Measurements from ENCODE around the gene MTMR3.

MTMR3 gene

DNA sequence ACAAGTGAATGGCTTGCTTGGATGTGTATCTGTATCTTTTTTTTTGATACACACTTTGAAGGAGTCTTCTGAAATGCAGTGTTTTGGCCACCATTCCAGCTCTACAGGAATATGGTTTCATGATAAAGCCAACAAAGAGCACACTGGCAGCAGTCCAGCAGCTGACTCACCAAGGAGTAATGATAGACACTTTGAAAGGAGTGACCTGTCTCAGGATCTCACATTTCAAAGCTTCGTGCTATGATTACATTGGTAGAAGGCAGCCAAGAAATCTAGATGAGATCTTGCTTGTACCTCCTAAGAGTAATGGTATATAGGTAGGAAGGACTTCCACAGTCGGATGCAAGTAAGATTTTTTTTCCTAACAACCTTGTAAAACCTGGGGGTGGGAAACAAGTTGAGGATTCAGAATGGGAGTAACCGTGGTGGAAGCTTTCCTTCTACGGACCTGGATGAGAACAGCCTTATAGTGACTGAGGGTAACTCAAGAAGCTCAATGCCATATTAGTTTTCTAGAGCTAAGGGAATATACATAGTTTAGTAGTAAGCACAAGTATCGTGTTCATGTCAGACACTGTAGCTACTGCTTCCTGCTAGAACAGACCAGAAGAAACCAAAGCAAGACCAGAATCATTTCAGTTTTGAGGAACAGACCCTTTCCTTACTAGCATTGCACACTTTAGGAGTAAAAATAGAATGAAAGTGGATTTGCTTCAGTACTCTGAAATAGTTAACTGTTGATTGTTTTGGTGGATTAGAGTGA is 25.0 kb downstream of the MTMR3 start:
- intact Hi-C loops (cut with DNase I) = no loop called here
- peak in 22 of 42 donors; percentile 9 to 66 (median 30) for DNase-seq

GRCh38 chr22:29912141-29912540 is 29.2 kb downstream of the MTMR3 start:
- intact Hi-C loops (cut with DNase I) = no loop called here
- no peak for DNase-seq

GRCh38 chr22:29912605-29913398 is 29.8 kb downstream of the MTMR3 start:
- no peak for DNase-seq
- intact Hi-C loops (cut with DNase I) = no loop called here

DNA sequence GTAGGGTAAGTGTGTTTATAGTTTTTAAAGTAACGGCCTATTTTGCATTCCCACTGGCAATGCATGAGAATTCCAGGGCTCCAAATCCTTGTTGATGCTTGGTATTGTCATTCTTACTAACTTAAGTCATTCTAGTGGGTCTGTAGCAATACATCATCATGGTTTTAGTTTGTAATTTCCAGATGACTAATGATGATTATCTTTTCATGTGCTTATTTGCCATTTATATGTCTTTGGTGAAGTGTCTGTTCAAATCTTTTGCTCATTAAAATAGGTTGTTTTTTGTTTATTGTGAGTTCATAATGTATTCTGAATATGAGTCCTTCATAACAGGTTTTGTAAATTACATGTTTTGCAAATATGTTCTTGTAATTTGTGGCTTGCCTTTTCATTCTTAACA is 31.2 kb downstream of the MTMR3 start:
- DNase-seq = no peak
- intact Hi-C loops (cut with DNase I) = no loop called here

DNA sequence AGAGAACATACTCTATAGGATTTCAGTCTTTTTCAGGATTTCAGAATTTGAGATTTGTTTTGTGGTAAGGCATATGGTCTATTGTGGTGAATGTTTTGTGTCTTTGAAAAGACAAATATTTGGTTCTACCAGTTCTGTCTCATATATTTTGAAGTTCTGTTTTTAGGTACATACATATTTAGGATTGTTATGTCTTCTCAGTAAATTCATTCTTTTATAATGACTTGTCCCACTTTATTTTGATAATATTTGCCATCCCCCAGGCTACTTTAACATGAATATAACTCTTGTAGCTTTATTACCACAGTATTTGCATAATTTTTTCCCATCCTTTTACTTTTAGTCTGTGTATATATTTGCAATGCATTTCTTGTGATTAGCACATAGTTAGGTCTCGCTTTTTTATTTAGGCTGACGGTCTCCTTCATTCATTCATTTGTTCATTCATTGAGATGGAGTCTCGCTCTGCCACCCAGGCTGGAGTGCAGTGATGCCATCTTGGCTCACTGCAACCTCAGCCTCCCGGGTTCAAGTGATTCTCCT is 32.1 kb downstream of the MTMR3 start:
- no peak for DNase-seq
- intact Hi-C loops (cut with DNase I) = no loop called here

- DNase-seq = no peak
- intact Hi-C loops (cut with DNase I) = no loop called here
Observed at GRCh38 chr22:29916007-29916544, 33.1 kb downstream of the MTMR3 start.

DNA sequence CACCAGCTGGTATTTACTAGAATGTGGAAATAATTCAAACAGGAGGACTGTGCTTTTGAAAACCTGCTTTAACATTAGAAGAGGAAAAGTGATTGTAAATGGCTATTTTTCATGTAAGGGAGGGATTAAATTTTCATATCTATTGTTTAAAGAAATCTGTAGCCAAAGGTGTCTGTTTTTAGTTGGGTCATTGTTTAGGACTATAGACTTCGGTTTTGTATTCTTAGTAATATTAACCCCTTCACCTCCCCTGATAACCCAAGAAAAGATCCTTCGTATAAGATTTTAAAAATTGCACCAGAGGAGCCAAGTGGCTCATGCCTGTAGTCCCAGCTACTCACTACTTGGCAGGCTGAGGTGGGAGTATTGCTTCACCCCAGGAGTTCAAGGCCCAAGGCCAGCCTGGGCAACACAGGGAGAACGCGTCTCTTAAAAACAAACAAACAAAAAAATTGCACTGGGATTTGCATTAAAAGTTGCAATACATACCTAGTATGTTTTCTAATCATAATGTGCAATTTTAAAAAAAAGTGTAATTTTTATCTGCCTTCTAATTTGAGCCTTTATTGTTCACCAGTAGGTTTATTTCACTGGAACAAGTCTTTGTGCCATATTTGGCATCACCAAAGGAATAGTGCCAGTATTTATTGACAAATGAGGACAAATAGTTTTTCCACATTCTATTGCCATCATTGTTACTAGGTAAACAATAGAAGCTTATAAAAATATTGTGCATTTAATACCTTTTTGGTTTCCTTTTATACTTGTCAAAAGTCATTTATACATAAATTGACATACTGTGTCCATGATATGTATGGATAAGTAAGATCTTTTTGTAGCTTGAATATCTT is 34.3 kb downstream of the MTMR3 start:
- intact Hi-C loops (cut with DNase I) = no loop called here
- peak in 3 of 42 donors; percentile 17 to 50 (median 49) for DNase-seq

- DNase-seq = no peak
- intact Hi-C loops (cut with DNase I) = no loop called here
Observed at GRCh38 chr22:29925402-29925801, 42.4 kb downstream of the MTMR3 start.

DNA sequence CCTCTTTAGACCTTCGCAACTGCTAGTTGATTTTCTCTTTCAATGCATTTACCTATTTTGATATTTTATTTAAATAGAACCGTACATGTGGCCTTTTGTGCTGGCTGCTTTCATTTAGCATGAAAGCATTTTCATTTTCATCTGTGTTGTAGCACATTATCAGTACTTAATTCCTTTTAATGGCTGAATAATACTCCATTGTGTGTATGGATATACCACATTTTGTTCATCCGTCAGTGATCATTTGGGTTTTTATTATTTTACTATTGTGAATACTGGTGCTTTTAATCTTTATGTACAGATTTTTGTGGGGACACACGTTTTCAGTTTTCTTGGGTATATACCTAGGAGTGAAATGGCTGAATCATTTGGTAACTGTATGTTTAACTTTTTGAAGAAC is 43.1 kb downstream of the MTMR3 start:
- intact Hi-C loops (cut with DNase I) = no loop called here
- no peak for DNase-seq

DNA sequence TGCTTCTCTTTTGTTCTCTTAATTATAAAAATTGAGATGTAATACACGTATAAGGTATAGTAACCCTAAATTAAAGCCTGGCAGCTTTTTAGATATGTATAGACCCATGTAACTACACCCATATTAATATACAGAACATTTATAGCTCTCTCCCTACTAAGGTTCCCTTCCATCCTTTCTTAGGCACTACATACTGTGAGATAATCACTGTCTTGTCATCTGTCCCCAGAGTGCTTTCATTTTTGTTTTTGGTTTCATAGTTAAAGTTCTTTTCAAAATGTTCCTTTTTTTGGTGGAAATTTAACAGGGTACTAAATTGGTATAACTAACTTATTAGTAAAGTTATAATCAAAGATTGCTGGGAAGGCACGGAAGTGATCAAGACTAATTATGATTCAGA is 49.2 kb downstream of the MTMR3 start:
- intact Hi-C loops (cut with DNase I) = no loop called here
- no peak for DNase-seq

DNA sequence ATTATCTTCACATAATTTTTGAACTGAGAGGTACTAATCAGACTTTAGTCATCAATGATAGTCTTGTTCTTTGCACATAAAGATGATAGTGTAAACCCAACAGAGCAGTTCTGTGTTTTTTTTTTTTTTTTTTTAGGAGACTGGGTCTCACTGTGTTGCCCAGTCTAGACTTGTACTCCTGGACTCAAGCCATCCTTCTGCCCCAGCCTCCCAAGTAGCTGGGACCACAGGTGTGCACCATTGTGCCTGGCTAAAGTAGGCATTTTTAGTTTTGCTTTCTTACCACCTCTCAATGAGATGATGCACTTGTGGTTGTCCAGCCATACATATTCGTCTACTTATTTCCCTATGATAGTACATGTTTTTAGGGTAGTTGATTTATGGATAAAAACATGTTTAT is 50.6 kb downstream of the MTMR3 start:
- no peak for DNase-seq
- intact Hi-C loops (cut with DNase I) = no loop called here

DNA sequence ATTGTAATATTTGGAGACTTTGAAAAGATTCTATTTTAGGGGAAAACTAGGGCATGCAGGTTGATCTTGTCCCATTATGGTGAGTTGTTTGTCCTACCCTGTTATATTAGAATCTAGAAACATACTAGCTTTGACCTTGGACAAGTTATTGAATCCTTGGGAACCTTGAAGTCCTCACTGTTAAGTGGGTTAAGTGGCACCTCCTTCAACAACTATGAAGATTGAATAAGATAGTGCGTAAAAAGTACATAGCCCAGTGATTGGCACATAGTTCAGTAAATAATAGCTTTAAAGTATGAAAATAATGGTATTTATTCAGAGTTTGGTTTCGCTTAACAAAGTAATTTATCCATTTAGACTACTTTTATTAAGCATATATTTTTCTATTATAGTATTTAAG is 51.6 kb downstream of the MTMR3 start:
- intact Hi-C loops (cut with DNase I) = no loop called here
- no peak for DNase-seq

- no peak for DNase-seq
- intact Hi-C loops (cut with DNase I) = no loop called here
Observed at GRCh38 chr22:29936186-29936585, 53.2 kb downstream of the MTMR3 start.

GRCh38 chr22:29937940-29938693 is 55.1 kb downstream of the MTMR3 start:
- no peak for DNase-seq
- intact Hi-C loops (cut with DNase I) = no loop called here

DNA sequence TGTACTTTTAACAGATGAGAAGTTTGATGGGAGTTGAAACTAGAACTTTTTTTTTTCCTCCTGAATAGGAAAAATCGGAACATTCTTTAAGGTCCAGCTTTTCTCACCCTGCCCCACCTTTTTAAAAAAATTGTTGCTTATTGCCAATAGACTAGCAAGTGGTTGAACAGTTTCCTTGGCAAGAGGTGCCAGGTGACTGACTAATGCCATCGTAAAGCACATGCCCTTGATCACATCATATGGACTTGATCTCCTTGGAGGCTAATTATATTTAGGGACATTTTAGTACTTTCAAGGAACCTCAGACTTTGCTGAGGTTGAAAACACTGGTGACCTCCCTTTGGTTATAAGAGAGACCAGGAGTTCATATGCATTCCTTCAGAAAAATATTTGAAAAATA is 57.6 kb downstream of the MTMR3 start:
- intact Hi-C loops (cut with DNase I) = no loop called here
- DNase-seq = no peak

- intact Hi-C loops (cut with DNase I) = no loop called here
- DNase-seq = no peak
Observed at GRCh38 chr22:29944339-29944738, 61.4 kb downstream of the MTMR3 start.

DNA sequence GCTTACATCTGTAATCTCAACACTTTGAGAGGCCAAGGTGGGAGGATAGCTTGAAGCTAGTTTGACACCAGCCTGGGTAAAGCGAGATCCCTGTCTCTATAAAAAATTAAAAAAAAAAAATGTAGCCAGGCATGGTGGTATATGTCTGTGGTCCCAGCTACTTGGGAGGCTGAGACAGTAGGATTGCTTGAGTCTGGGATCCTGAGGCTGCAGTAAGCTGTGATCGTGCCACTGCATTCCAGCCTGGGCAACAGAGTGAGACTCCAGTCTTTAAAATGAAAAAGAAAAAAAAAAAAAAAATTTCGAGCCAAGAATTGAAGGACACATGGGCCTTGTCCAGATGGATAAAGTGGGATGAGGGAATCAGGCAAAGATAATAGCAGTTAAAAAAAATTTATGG is 62.5 kb downstream of the MTMR3 start:
- intact Hi-C loops (cut with DNase I) = no loop called here
- no peak for DNase-seq

DNA sequence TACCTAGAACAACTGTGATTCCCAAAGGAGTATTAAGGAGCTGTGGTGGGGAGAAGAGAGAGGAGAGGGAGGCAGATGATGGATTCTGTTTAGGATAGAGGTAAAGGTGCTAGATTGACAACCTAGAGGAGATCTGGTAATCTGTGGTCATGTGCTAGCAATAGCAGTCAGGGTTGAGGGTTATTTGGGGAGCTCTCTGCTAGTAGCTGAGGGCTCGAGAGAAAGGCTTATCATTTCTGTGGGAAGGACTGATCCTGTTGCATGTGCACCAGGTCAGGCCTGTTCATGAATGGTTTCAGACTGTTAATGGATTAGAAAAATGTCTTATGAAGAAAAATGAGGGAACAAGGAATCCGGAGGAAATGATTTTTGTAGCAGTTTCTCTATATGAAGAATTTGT is 63.2 kb downstream of the MTMR3 start:
- DNase-seq = no peak
- intact Hi-C loops (cut with DNase I) = no loop called here
